Right atrium auricular region (tissue), 2 donors: ENCODE results near the gene CDCA3. TPM values are rescaled to one million over a fixed set of nuclear protein-coding genes. Genes with fewer than 3 reads are reported as not detected.

Source experiments
- DNase-seq: peaks from one replicate; pipeline ENCODE4 v3.0.0-alpha.2; 2019; ENCODE audit warnings: low spot score
- H3K27ac ChIP-seq, 2 donors: fragments of 200-600 bp; sonication (generic); 1 replicate in 1 of 2; 2 replicates in 1 of 2; pipeline ENCODE4 v1.5.1; 2016 to 2019
- H3K27me3 ChIP-seq, 2 donors: fragments of 200-600 bp; sonication (generic); one replicate each; pipeline versions ENCODE4 v1.5.1 to v1.6.0; 2017 to 2019
- H3K36me3 ChIP-seq: fragments of 200-600 bp; sonication (generic); one replicate; pipeline ENCODE4 v1.5.1; 2016
- H3K4me1 ChIP-seq, 2 donors: fragments of 200-600 bp; sonication (generic); one replicate each; pipeline versions ENCODE4 v1.5.1 to v1.6.0; 2017 to 2019
- H3K4me3 ChIP-seq, 2 donors: fragments of 200-600 bp; sonication (generic); 1 replicate in 1 of 2; 2 replicates in 1 of 2; pipeline ENCODE4 v1.5.1; 2017 to 2019; ENCODE audit warnings: mild to moderate bottlenecking in 1 of 2, moderate library complexity in 1 of 2
- H3K9me3 ChIP-seq, 2 donors: fragments of 200-600 bp; sonication (generic); one replicate each; pipeline ENCODE4 v1.5.1; 2019
- CTCF ChIP-seq, 2 donors: fragments of 200-600 bp; sonication (generic); IDR thresholded peaks; one replicate each; pipeline ENCODE4 v1.5.1; 2019; ENCODE audit warnings: antibody characterized with exemption in 2 of 2
- total RNA-seq, 2 donors: library from RNA; depleted of rRNA; stranded (reverse); fragments of >200 nt; gene quantifications; one replicate each; pipeline ENCODE4 v1.1.0, GENCODE V29; 2016

CDCA3 gene
- total RNA-seq, 2 donors from 2014 or later = 0.39 to 1.7 TPM

- no peak for DNase-seq
- Histone ChIP-seq H3K27me3 (no peaks in the 10 kb centered on the region), H3K27ac (no peak overlapping the region), H3K4me1 (peaks cover 0 to 15% of the 10 kb centered on the region in 2 donors), H3K4me3 (no peak overlapping the region), H3K9me3 (no peaks in the 10 kb centered on the region), H3K36me3 (peaks cover 24% of the 10 kb centered on the region)
- TF ChIP-seq CTCF (IDR thresholded peaks at IDR 0.05) = no peak
Observed at GRCh38 chr12:6849976-6850560, 1.0 kb downstream of the CDCA3 start.

- Histone ChIP-seq H3K4me1 (peaks cover 0 to 15% of the 10 kb centered on the region in 2 donors), H3K4me3 (no peak overlapping the region), H3K27ac (no peak overlapping the region), H3K36me3 (peaks cover 31% of the 10 kb centered on the region), H3K27me3 (no peaks in the 10 kb centered on the region), H3K9me3 (no peaks in the 10 kb centered on the region)
- DNase-seq = no peak
- TF ChIP-seq CTCF (IDR thresholded peaks at IDR 0.05) = no peak
Observed at GRCh38 chr12:6849427-6849826, 1.7 kb downstream of the CDCA3 start.

GRCh38 chr12:6847676-6848075 is 3.4 kb downstream of the CDCA3 start:
- no peak for TF ChIP-seq CTCF (IDR thresholded peaks at IDR 0.05)
- Histone ChIP-seq H3K27ac (no peak overlapping the region), H3K36me3 (peaks cover 42% of the 10 kb centered on the region)

GRCh38 chr12:6846316-6846869 is 4.7 kb downstream of the CDCA3 start:
- no peak overlapping the region for H3K4me3 ChIP-seq

More at GRCh38 chr12:6847676-6848075, 3.4 kb downstream of the CDCA3 start:
- H3K4me3 ChIP-seq = no peak overlapping the region
- no peaks in the 10 kb centered on the region for H3K9me3 ChIP-seq
- no peak for DNase-seq
- H3K4me1 ChIP-seq = peaks cover 0 to 6% of the 10 kb centered on the region in 2 donors
- H3K27me3 ChIP-seq = no peaks in the 10 kb centered on the region

GRCh38 chr12:6845395-6845794 is 5.7 kb downstream of the CDCA3 start:
- H3K27me3 ChIP-seq = no peaks in the 10 kb centered on the region
- no peak for TF ChIP-seq CTCF (IDR thresholded peaks at IDR 0.05)
- peaks cover 0 to 1% of the 10 kb centered on the region in 2 donors for H3K4me1 ChIP-seq
- H3K9me3 ChIP-seq = no peaks in the 10 kb centered on the region
- no peak overlapping the region for H3K4me3 ChIP-seq
- peaks cover 49% of the 10 kb centered on the region for H3K36me3 ChIP-seq
- DNase-seq = no peak
- no peak overlapping the region for H3K27ac ChIP-seq

More at GRCh38 chr12:6846316-6846869, 4.7 kb downstream of the CDCA3 start:
- TF ChIP-seq CTCF (IDR thresholded peaks at IDR 0.05) = no peak
- Histone ChIP-seq H3K4me1 (peaks cover 0 to 5% of the 10 kb centered on the region in 2 donors), H3K27ac (no peak overlapping the region), H3K9me3 (no peaks in the 10 kb centered on the region), H3K27me3 (no peaks in the 10 kb centered on the region), H3K36me3 (peaks cover 49% of the 10 kb centered on the region)
- no peak for DNase-seq
